ENCODE measurements around the gene TNFRSF11A.

TNFRSF11A gene

GRCh38 chr18:62403120-62403519, 78.0 kb downstream of the TNFRSF11A start:
- DNase-seq (ENCODE audit: insufficient read length) (no peak), FAIRE-seq (no peak)
- TF ChIP-seq TAF1 (IDR thresholded peaks at IDR 0.05; ENCODE audit: borderline replicate concordance, low read depth, low read length) (no peak), POLR2AphosphoS5 (IDR thresholded peaks at IDR 0.05; ENCODE audit: low read depth, low read length) (no peak), POLR2A (IDR thresholded peaks at IDR 0.05; ENCODE audit: low read depth, low read length) (no peak)

- no peak for FAIRE-seq
- no peak for TF ChIP-seq POLR2AphosphoS5 (IDR thresholded peaks at IDR 0.05; ENCODE audit: low read depth, low read length)
- no peak for TF ChIP-seq POLR2A (IDR thresholded peaks at IDR 0.05; ENCODE audit: low read depth, low read length)
- no peak for TF ChIP-seq TAF1 (IDR thresholded peaks at IDR 0.05; ENCODE audit: borderline replicate concordance, low read depth, low read length)
- DNase-seq (ENCODE audit: insufficient read length) = no peak
Measured at GRCh38 chr18:62404881-62405280, 79.8 kb downstream of the TNFRSF11A start.

- DNase-seq (ENCODE audit: insufficient read length) (no peak), FAIRE-seq (no peak)
- TF ChIP-seq POLR2AphosphoS5 (IDR thresholded peaks at IDR 0.05; ENCODE audit: low read depth, low read length) (no peak), TAF1 (IDR thresholded peaks at IDR 0.05; ENCODE audit: borderline replicate concordance, low read depth, low read length) (no peak), POLR2A (IDR thresholded peaks at IDR 0.05; ENCODE audit: low read depth, low read length) (no peak)
Measured at GRCh38 chr18:62407660-62408059, 82.5 kb downstream of the TNFRSF11A start.

- TF ChIP-seq POLR2AphosphoS5 (IDR thresholded peaks at IDR 0.05; ENCODE audit: low read depth, low read length) = no peak
- no peak for TF ChIP-seq TAF1 (IDR thresholded peaks at IDR 0.05; ENCODE audit: borderline replicate concordance, low read depth, low read length)
- no peak for TF ChIP-seq POLR2A (IDR thresholded peaks at IDR 0.05; ENCODE audit: low read depth, low read length)
- DNase-seq (ENCODE audit: insufficient read length) = no peak
- FAIRE-seq = no peak
Measured at GRCh38 chr18:62409821-62410220, 84.7 kb downstream of the TNFRSF11A start.

GRCh38 chr18:62412231-62412979, 87.3 kb downstream of the TNFRSF11A start:
- no peak for TF ChIP-seq POLR2A (IDR thresholded peaks at IDR 0.05; ENCODE audit: low read depth, low read length)
- FAIRE-seq = no peak
- no peak for DNase-seq (ENCODE audit: insufficient read length)

GRCh38 chr18:62413206-62413605, 88.1 kb downstream of the TNFRSF11A start:
- TF ChIP-seq POLR2AphosphoS5 (IDR thresholded peaks at IDR 0.05; ENCODE audit: low read depth, low read length) (no peak), TAF1 (IDR thresholded peaks at IDR 0.05; ENCODE audit: borderline replicate concordance, low read depth, low read length) (no peak), POLR2A (IDR thresholded peaks at IDR 0.05; ENCODE audit: low read depth, low read length) (no peak)
- DNase-seq (ENCODE audit: insufficient read length) = no peak
- FAIRE-seq = no peak

- FAIRE-seq (peak; percentile 73), DNase-seq (ENCODE audit: insufficient read length) (no peak)
- TF ChIP-seq TAF1 (IDR thresholded peaks at IDR 0.05; ENCODE audit: borderline replicate concordance, low read depth, low read length) (no peak), POLR2AphosphoS5 (IDR thresholded peaks at IDR 0.05; ENCODE audit: low read depth, low read length) (no peak)
Measured at GRCh38 chr18:62418258-62418657, 93.1 kb downstream of the TNFRSF11A start.

- DNase-seq (ENCODE audit: insufficient read length) (no peak), FAIRE-seq (peak; percentile 62)
- no peak for TF ChIP-seq POLR2A (IDR thresholded peaks at IDR 0.05; ENCODE audit: low read depth, low read length)
Measured at GRCh38 chr18:62420151-62420512, 95.0 kb downstream of the TNFRSF11A start.

- TF ChIP-seq POLR2AphosphoS5 (IDR thresholded peaks at IDR 0.05; ENCODE audit: low read depth, low read length) (peak; percentile 28; the same call in 1 of the 2 replicates), TAF1 (IDR thresholded peaks at IDR 0.05; ENCODE audit: borderline replicate concordance, low read depth, low read length) (no peak), POLR2A (IDR thresholded peaks at IDR 0.05; ENCODE audit: low read depth, low read length) (peak; percentile 26; the same call in 1 of the 2 replicates)
- FAIRE-seq = peak; percentile 78
- DNase-seq (ENCODE audit: insufficient read length) = no peak
Measured at GRCh38 chr18:62420513-62421209, 95.6 kb downstream of the TNFRSF11A start.

GRCh38 chr18:62425465-62426190, 100.5 kb downstream of the TNFRSF11A start:
- DNase-seq (ENCODE audit: insufficient read length) = no peak

GRCh38 chr18:62426191-62426488, 101.0 kb downstream of the TNFRSF11A start:
- DNase-seq (ENCODE audit: insufficient read length) = no peak
- no peak for FAIRE-seq
- TF ChIP-seq TAF1 (IDR thresholded peaks at IDR 0.05; ENCODE audit: borderline replicate concordance, low read depth, low read length) (no peak), POLR2AphosphoS5 (IDR thresholded peaks at IDR 0.05; ENCODE audit: low read depth, low read length) (no peak), POLR2A (IDR thresholded peaks at IDR 0.05; ENCODE audit: low read depth, low read length) (no peak)

More at GRCh38 chr18:62425465-62426190, 100.5 kb downstream of the TNFRSF11A start:
- FAIRE-seq = peak; percentile 85
- TF ChIP-seq POLR2AphosphoS5 (IDR thresholded peaks at IDR 0.05; ENCODE audit: low read depth, low read length) = no peak
- no peak for TF ChIP-seq TAF1 (IDR thresholded peaks at IDR 0.05; ENCODE audit: borderline replicate concordance, low read depth, low read length)
- no peak for TF ChIP-seq POLR2A (IDR thresholded peaks at IDR 0.05; ENCODE audit: low read depth, low read length)

- FAIRE-seq = no peak
- TF ChIP-seq POLR2AphosphoS5 (IDR thresholded peaks at IDR 0.05; ENCODE audit: low read depth, low read length) = no peak
- TF ChIP-seq TAF1 (IDR thresholded peaks at IDR 0.05; ENCODE audit: borderline replicate concordance, low read depth, low read length) = no peak
- no peak for TF ChIP-seq POLR2A (IDR thresholded peaks at IDR 0.05; ENCODE audit: low read depth, low read length)
Measured at GRCh38 chr18:62432176-62432575, 107.1 kb downstream of the TNFRSF11A start.

More at GRCh38 chr18:62432176-62432575, 107.1 kb downstream of the TNFRSF11A start:
- no peak for DNase-seq (ENCODE audit: insufficient read length)

All from GM12892 (cell line).